IMR-90 (cell line): ENCODE measurements around the gene TUB. TPM values are rescaled to one million over a fixed set of nuclear protein-coding genes. Genes with fewer than 3 reads are reported as not detected.

ENCODE experiments used
- ATAC-seq: fragments of 200-7000 bp; cut with Tn5 transposase; 2 replicates; pipeline ENCODE4 v1.9.1; 2020; ENCODE audit warnings: low read depth, mild to moderate bottlenecking, moderate library complexity
- BruUV-seq: library from RNA; stranded (reverse); fragments of 400-500 nt; replicated peaks from 2 replicates; lab custom pipeline; 2021; lab: Mats Ljungman, UMichigan
- CTCF ChIA-PET: fragments of 300-600 bp; formaldehyde crosslinking; extraction: SDS; loops from one replicate; lab custom pipeline; 2021; ENCODE audit warnings: antibody characterized with exemption; lab: Yijun Ruan, JAX
- POLR2A ChIA-PET: fragments of 300-600 bp; sonication (Branson Sonifier 250); formaldehyde crosslinking; loops from one replicate; lab custom pipeline; 2022; ENCODE audit warnings: antibody characterized with exemption; ENCODE audit not compliant: unreplicated experiment; lab: Charles Lee
- DNase-seq: peaks from one replicate; pipeline ENCODE4 v3.0.0; 2013
- H2AFZ ChIP-seq: replicated peaks from 2 replicates; pipeline ENCODE3; 2013; ENCODE audit warnings: low read length, mild to moderate bottlenecking; ENCODE audit not compliant: poor library complexity
- H2AK5ac ChIP-seq: 2 replicates; pipeline ENCODE4 v1.6.1; 2013; ENCODE audit warnings: low read depth, low read length, inconsistent platforms
- H2AK9ac ChIP-seq: replicated peaks from 2 replicates; pipeline ENCODE3; 2013; ENCODE audit warnings: mild to moderate bottlenecking, low read depth, low read length, moderate library complexity; ENCODE audit not compliant: poor library complexity
- H2BK120ac ChIP-seq: 2 replicates; pipeline ENCODE4 v1.6.1; 2013; ENCODE audit warnings: low read depth, low read length, inconsistent platforms
- H2BK15ac ChIP-seq: 3 replicates; pipeline ENCODE4 v1.6.1; 2013; ENCODE audit warnings: low read depth, low read length, inconsistent platforms
- H2BK20ac ChIP-seq: 2 replicates; pipeline ENCODE4 v1.6.1; 2013; ENCODE audit warnings: low read depth, mild to moderate bottlenecking, inconsistent platforms, low read length, moderate library complexity
- H2BK5ac ChIP-seq: 2 replicates; pipeline ENCODE4 v1.6.1; 2013; ENCODE audit warnings: mild to moderate bottlenecking, low read depth, low read length, inconsistent platforms; ENCODE audit not compliant: poor library complexity, severe bottlenecking
- H3K14ac ChIP-seq: replicated peaks from 2 replicates; pipeline ENCODE4 v1.6.1; 2013; ENCODE audit warnings: low read depth, low read length, inconsistent platforms
- H3K18ac ChIP-seq: 2 replicates; pipeline ENCODE4 v1.6.1; 2013; ENCODE audit warnings: low read depth, low read length, control low read depth
- H3K23ac ChIP-seq: 2 replicates; pipeline ENCODE4 v1.6.1; 2013; ENCODE audit warnings: low read depth, low read length, inconsistent platforms
- H3K27ac ChIP-seq: 2 replicates; pipeline ENCODE4 v1.5.1; 2013; ENCODE audit warnings: mild to moderate bottlenecking, control low read depth, low read length; ENCODE audit not compliant: insufficient read depth
- H3K27me3 ChIP-seq: 2 replicates; pipeline ENCODE4 v1.6.1; 2013; ENCODE audit warnings: low read length; ENCODE audit not compliant: control insufficient read depth, insufficient read depth
- H3K36me3 ChIP-seq: 2 replicates; pipeline ENCODE4 v1.6.1; 2013; ENCODE audit warnings: low read length, mixed read lengths; ENCODE audit not compliant: control insufficient read depth, insufficient read depth
- H3K4ac ChIP-seq: 2 replicates; pipeline ENCODE4 v1.6.1; 2013; ENCODE audit warnings: low read depth, low read length, inconsistent platforms
- H3K4me1 ChIP-seq: 2 replicates; pipeline ENCODE4 v1.6.1; 2013; ENCODE audit warnings: low read length, mixed read lengths; ENCODE audit not compliant: control insufficient read depth, insufficient read depth
- H3K4me2 ChIP-seq: 2 replicates; pipeline ENCODE4 v1.6.1; 2013; ENCODE audit warnings: low read depth, mild to moderate bottlenecking, control low read depth, low read length, moderate library complexity
- H3K4me3 ChIP-seq: 2 replicates; pipeline ENCODE4 v1.5.1; 2013; ENCODE audit warnings: low read depth, mild to moderate bottlenecking, control low read depth, low read length, moderate library complexity; ENCODE audit not compliant: insufficient read depth
- H3K56ac ChIP-seq: 2 replicates; pipeline ENCODE4 v1.6.1; 2013; ENCODE audit warnings: low read length, inconsistent platforms; ENCODE audit not compliant: insufficient read depth; ENCODE audit errors: extremely low read depth
- H3K79me1 ChIP-seq, 2 experiments: 2 replicates each; pipeline ENCODE4 v1.6.1; 2013; ENCODE audit warnings: low read length in 2 of 2, inconsistent platforms in 1 of 2, low read depth in 1 of 2
- H3K9ac ChIP-seq: 2 replicates; pipeline ENCODE4 v1.6.1; 2013; ENCODE audit warnings: low read depth, low read length, control low read depth
- H3K9me1 ChIP-seq: 2 replicates; pipeline ENCODE4 v1.6.1; 2013; ENCODE audit warnings: low read length, inconsistent platforms; ENCODE audit not compliant: insufficient read depth
- H3K9me3 ChIP-seq: 2 replicates; pipeline ENCODE4 v1.6.1; 2013; ENCODE audit warnings: low read length; ENCODE audit not compliant: control insufficient read depth, insufficient read depth
- H4K20me1 ChIP-seq: 2 replicates; pipeline ENCODE4 v1.6.1; 2013; ENCODE audit warnings: low read length, inconsistent platforms; ENCODE audit not compliant: insufficient read depth
- H4K5ac ChIP-seq: 2 replicates; pipeline ENCODE4 v1.6.1; 2013; ENCODE audit warnings: mild to moderate bottlenecking, low read depth, low read length, control low read depth
- H4K8ac ChIP-seq, 2 experiments: 2 replicates each; pipeline ENCODE4 v1.6.1; 2013; ENCODE audit warnings: low read depth in 2 of 2, low read length in 2 of 2, control low read depth in 1 of 2, inconsistent platforms in 1 of 2
- H4K91ac ChIP-seq: 2 replicates; pipeline ENCODE4 v1.6.1; 2013; ENCODE audit warnings: low read depth, low read length, inconsistent platforms; ENCODE audit not compliant: insufficient read depth
- CEBPB ChIP-seq: IDR thresholded peaks from 2 replicates; pipeline ENCODE4 v1.6.1; 2012; ENCODE audit warnings: low read depth, low read length, improper control_type of control experiment
- CHD1 ChIP-seq: IDR thresholded peaks from 2 replicates; pipeline ENCODE4 v1.6.1; 2012; ENCODE audit warnings: low read depth, low read length, improper control_type of control experiment
- FOS ChIP-seq: fragments of 150-350 bp; IDR thresholded peaks from 2 replicates; pipeline ENCODE4 v1.6.1; 2016; ENCODE audit warnings: low read depth, low read length
- MAFK ChIP-seq: IDR thresholded peaks from 2 replicates; pipeline ENCODE4 v1.6.1; 2012; ENCODE audit warnings: low read depth, low read length, improper control_type of control experiment
- MAZ ChIP-seq: IDR thresholded peaks from 2 replicates; pipeline ENCODE4 v1.6.1; 2012; ENCODE audit warnings: low read depth, mild to moderate bottlenecking, low read length, improper control_type of control experiment, moderate library complexity, borderline replicate concordance
- MXI1 ChIP-seq: IDR thresholded peaks from 2 replicates; pipeline ENCODE4 v1.6.1; 2012; ENCODE audit warnings: low read depth, mild to moderate bottlenecking, low read length, moderate library complexity, borderline replicate concordance
- NFE2L2 ChIP-seq: fragments of 150-350 bp; IDR thresholded peaks from 2 replicates; pipeline ENCODE4 v1.6.1; 2016; ENCODE audit warnings: low read depth, mild to moderate bottlenecking, low read length
- POLR2A ChIP-seq: IDR thresholded peaks from 2 replicates; pipeline ENCODE4 v1.6.1; 2012; ENCODE audit warnings: mild to moderate bottlenecking, low read depth, low read length
- RAD21 ChIP-seq: IDR thresholded peaks from 2 replicates; pipeline ENCODE4 v1.6.1; 2012; ENCODE audit warnings: low read length, improper control_type of control experiment
- RCOR1 ChIP-seq: IDR thresholded peaks from 2 replicates; pipeline ENCODE4 v1.6.1; 2012; ENCODE audit warnings: mild to moderate bottlenecking, low read length, improper control_type of control experiment; ENCODE audit not compliant: insufficient replicate concordance
- RFX5 ChIP-seq: IDR thresholded peaks from 2 replicates; pipeline ENCODE4 v1.8.0; 2012; ENCODE audit warnings: low read depth, mild to moderate bottlenecking, low read length, moderate library complexity
- SMC3 ChIP-seq: fragments of 150-350 bp; IDR thresholded peaks from 2 replicates; pipeline ENCODE4 v1.6.1; 2016; ENCODE audit warnings: low read depth, mild to moderate bottlenecking, antibody characterized with exemption, low read length, moderate library complexity
- WGBS, 2 experiments: methylation state at CpG; one replicate each; pipeline versions ENCODE4 v1.1.5 to v1.1.7; 2013; ENCODE audit warnings: missing lambda C conversion rate in 2 of 2; ENCODE audit not compliant: insufficient read length in 1 of 2; ENCODE audit errors: extremely low coverage in 2 of 2; 5-methylcytosine and 5-hydroxymethylcytosine counted together
- dilution Hi-C: fragments of 300-500 bp; cut with HindIII; formaldehyde crosslinking; loops from one replicate; pipeline ENCODE4 v1.14.3; 2018; ENCODE audit warnings: low sequenced_read_pairs; ENCODE audit not compliant: unreplicated experiment
- in situ Hi-C: fragments of 300-500 bp; cut with MboI; formaldehyde crosslinking; loops from 3 replicates; pipeline ENCODE4 v1.14.3; 2019; ENCODE audit warnings: low sequenced_read_pairs, inconsistent platforms, mixed read lengths
- intact Hi-C: fragments of 100-400 bp; cut with micrococcal nuclease; formaldehyde crosslinking; loops from 2 replicates; pipeline ENCODE4 v1.10.0; 2022
- polyA plus RNA-seq, 3 experiments: library from polyadenylated mRNA; depleted of rRNA; stranded (reverse); fragments of >200 nt; gene quantifications; 2 replicates each; pipeline ENCODE4 v1.2.3, GENCODE V29; 2012; ENCODE audit warnings: low replicate concordance in 1 of 3
- total RNA-seq: library from RNA; depleted of rRNA; stranded (reverse); fragments of >200 nt; gene quantifications from 2 replicates; pipeline ENCODE4 v1.2.3, GENCODE V29; 2012
- TF ChIP-seq, protein P1 (sequence below): fragments of 150-350 bp; IDR thresholded peaks from 2 replicates; pipeline ENCODE4 v1.6.1; 2017; ENCODE audit warnings: mild to moderate bottlenecking, antibody characterized with exemption, low read length, low read depth
- TF ChIP-seq, protein P2 (sequence below): conservative IDR thresholded peaks from 2 replicates; pipeline ENCODE4 v1.5.1; 2012; ENCODE audit warnings: mild to moderate bottlenecking, low read depth, low read length, improper control_type of control experiment
- TF ChIP-seq, protein P3 (sequence below): fragments of 150-350 bp; IDR thresholded peaks from 2 replicates; pipeline ENCODE4 v1.6.1; 2016; ENCODE audit warnings: low read depth, mild to moderate bottlenecking, low read length, moderate library complexity, borderline replicate concordance

Gene TUB
- total and polyA plus RNA-seq, 2 of the 4 experiments (the other 2 are of a cell fraction) = 11.8 to 12.9 TPM

GRCh38 chr11:8036986-8037385, 44.0 kb upstream of the TUB start (continued):
- TF ChIP-seq, protein P1, sequence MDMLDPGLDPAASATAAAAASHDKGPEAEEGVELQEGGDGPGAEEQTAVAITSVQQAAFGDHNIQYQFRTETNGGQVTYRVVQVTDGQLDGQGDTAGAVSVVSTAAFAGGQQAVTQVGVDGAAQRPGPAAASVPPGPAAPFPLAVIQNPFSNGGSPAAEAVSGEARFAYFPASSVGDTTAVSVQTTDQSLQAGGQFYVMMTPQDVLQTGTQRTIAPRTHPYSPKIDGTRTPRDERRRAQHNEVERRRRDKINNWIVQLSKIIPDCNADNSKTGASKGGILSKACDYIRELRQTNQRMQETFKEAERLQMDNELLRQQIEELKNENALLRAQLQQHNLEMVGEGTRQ = no peak
- TF ChIP-seq MAZ (no peak), POLR2A (no peak)

DNA sequence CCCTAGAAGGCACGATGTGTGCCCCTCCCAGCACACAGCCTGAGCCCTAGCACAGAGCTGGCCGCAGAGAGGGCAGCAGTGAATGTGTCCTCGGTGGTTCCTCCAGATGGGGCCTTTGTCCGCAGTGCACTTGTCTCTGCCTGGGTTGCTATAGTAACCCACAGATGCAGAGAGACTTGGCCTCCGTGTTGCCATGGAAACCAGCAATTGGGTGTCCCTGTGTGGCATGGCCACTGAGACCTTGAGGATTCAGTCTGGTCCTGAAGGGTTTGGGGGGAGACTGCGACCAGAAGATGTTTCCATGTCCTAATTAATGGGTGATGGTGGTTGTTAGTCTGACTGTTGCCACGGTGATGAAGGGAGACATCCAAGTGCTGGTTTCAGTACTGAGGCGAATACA, 42.6 kb upstream of the TUB start:
- H2AFZ ChIP-seq = no peak overlapping the region
- H4K8ac ChIP-seq = no peak overlapping the region
- no peak overlapping the region for H2AK9ac ChIP-seq
- H4K20me1 ChIP-seq = no peaks in the 10 kb centered on the region
- H3K18ac ChIP-seq = no peak overlapping the region
- H3K56ac ChIP-seq = no peak overlapping the region
- no peaks in the 10 kb centered on the region for H3K9me1 ChIP-seq
- no peak overlapping the region for H3K4ac ChIP-seq
- in situ Hi-C loops (loop anchor here (10.0 kb wide), 1 partner anchor 56 kb away; no protein-coding TSS in a partner anchor), intact Hi-C loops (no loop called here), dilution Hi-C loops (no loop called here)
- no peaks in the 10 kb centered on the region for H3K4me1 ChIP-seq
- H3K9ac ChIP-seq = no peak overlapping the region
- H2BK5ac ChIP-seq = no peak overlapping the region
- H3K9me3 ChIP-seq = no peaks in the 10 kb centered on the region
- H3K27me3 ChIP-seq = peaks cover 6% of the 10 kb centered on the region; the same call in 1 of the 2 replicates
- WGBS, 2 experiments = 73% methylated on average over 3 of the region's 8 CpGs; no CpG with 5 or more reads in 1 of the 2 experiments
- H3K36me3 ChIP-seq = no peaks in the 10 kb centered on the region
- no peak overlapping the region for H3K4me3 ChIP-seq
- H2BK20ac ChIP-seq = no peak overlapping the region
- no peak overlapping the region for H2BK15ac ChIP-seq
- no peak overlapping the region for H3K14ac ChIP-seq
- H2AK5ac ChIP-seq = no peak overlapping the region
- no peak overlapping the region for H3K23ac ChIP-seq
- H2BK120ac ChIP-seq = no peak overlapping the region
- no TSS peak for BruUV-seq
- CTCF ChIA-PET = no interaction called here
- H4K91ac ChIP-seq = no peak overlapping the region
- no peak overlapping the region for H3K4me2 ChIP-seq
- H3K79me1 ChIP-seq = no peaks in the 10 kb centered on the region
- no peak overlapping the region for H4K5ac ChIP-seq
- ATAC-seq = no peak
- POLR2A ChIA-PET = no interaction called here
- no peak overlapping the region for H3K27ac ChIP-seq
- no peak for DNase-seq
- TF ChIP-seq SMC3 (no peak), MXI1 (no peak), RCOR1 (no peak), POLR2A (no peak), RFX5 (no peak), CHD1 (no peak), FOS (no peak), NFE2L2 (no peak), CEBPB (no peak), MAFK (no peak), RAD21 (no peak)
- TF ChIP-seq, protein P2, sequence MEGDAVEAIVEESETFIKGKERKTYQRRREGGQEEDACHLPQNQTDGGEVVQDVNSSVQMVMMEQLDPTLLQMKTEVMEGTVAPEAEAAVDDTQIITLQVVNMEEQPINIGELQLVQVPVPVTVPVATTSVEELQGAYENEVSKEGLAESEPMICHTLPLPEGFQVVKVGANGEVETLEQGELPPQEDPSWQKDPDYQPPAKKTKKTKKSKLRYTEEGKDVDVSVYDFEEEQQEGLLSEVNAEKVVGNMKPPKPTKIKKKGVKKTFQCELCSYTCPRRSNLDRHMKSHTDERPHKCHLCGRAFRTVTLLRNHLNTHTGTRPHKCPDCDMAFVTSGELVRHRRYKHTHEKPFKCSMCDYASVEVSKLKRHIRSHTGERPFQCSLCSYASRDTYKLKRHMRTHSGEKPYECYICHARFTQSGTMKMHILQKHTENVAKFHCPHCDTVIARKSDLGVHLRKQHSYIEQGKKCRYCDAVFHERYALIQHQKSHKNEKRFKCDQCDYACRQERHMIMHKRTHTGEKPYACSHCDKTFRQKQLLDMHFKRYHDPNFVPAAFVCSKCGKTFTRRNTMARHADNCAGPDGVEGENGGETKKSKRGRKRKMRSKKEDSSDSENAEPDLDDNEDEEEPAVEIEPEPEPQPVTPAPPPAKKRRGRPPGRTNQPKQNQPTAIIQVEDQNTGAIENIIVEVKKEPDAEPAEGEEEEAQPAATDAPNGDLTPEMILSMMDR = no peak
- TF ChIP-seq, protein P3, sequence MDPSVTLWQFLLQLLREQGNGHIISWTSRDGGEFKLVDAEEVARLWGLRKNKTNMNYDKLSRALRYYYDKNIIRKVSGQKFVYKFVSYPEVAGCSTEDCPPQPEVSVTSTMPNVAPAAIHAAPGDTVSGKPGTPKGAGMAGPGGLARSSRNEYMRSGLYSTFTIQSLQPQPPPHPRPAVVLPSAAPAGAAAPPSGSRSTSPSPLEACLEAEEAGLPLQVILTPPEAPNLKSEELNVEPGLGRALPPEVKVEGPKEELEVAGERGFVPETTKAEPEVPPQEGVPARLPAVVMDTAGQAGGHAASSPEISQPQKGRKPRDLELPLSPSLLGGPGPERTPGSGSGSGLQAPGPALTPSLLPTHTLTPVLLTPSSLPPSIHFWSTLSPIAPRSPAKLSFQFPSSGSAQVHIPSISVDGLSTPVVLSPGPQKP = no peak
